T-helper 17 cell (primary cell): ENCODE data around the gene HCN3. TPM values are rescaled to one million over a fixed set of nuclear protein-coding genes. Genes with fewer than 3 reads are reported as not detected.
A peak's percentile ranks its signal among the peaks of the same experiment; 100 is the strongest.
"Not testable (repeated sequence)": the region's sequence is repeated elsewhere in the genome, so short reads cannot be mapped to it uniquely, and the experiment has no call there.

Experiments
- ATAC-seq: fragments of 150-1000 bp; cut with Tn5 transposase; 2 replicates; pipeline ENCODE4 v1.10.0; 2021; ENCODE audit warnings: mild to moderate bottlenecking, moderate library complexity
- DNase-seq, 3 donors: peaks; one replicate each; pipeline versions ENCODE4 v3.0.0 to v3.0.0-alpha.2; 2020 to 2021
- H3K9me3 ChIP-seq: one replicate; pipeline ENCODE4 v1.7.0; 2013; ENCODE audit warnings: low read length, mild to moderate bottlenecking; ENCODE audit not compliant: control insufficient read depth, poor library complexity, severe bottlenecking
- H3K27ac Mint-ChIP-seq: one replicate; pipeline ENCODE4 v1.8.0; 2022; ENCODE audit warnings: mild to moderate bottlenecking, moderate library complexity, mixed read lengths
- H3K27me3 Mint-ChIP-seq: one replicate; pipeline ENCODE4 v1.8.0; 2022; ENCODE audit warnings: mixed read lengths
- H3K36me3 Mint-ChIP-seq: one replicate; pipeline ENCODE4 v1.8.0; 2022; ENCODE audit warnings: low read depth, mixed read lengths
- H3K4me1 Mint-ChIP-seq: one replicate; pipeline ENCODE4 v1.8.0; 2022; ENCODE audit warnings: mild to moderate bottlenecking, mixed read lengths
- H3K4me3 Mint-ChIP-seq: one replicate; pipeline ENCODE4 v1.8.0; 2022; ENCODE audit warnings: mild to moderate bottlenecking, moderate library complexity, mixed read lengths
- total RNA-seq, 4 donors: library from RNA in 2 of 4; stranded (reverse) in 2 of 4; gene quantifications; one replicate each; pipeline ENCODE4 v1.2.3 and lab custom pipeline; 2022 to 2026

The HCN3 gene
- total RNA-seq, 2 donors from 2014 or later = 1.3 to 1.5 TPM

DNA sequence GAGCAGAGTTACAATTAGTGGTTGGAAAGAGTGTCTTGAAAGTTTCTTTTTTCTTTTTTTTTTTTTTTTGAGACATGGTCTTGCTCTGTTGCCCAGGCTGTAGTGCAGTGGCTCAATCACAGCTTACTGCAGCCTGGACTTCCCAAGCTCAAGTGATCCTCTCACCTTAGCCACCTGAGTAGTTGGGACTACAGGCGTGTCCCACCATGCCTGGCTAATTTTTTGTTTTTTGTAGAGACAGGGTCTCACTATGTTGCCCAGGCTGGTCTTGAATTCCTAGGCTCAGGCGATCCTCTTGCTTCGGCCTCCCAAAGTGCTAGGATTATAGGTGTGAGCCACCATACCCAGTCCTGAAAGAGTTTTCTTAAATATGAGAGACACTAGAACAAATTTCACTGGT lies 30.5 kb upstream of the HCN3 start:
- ATAC-seq = not testable (repeated sequence)

DNA sequence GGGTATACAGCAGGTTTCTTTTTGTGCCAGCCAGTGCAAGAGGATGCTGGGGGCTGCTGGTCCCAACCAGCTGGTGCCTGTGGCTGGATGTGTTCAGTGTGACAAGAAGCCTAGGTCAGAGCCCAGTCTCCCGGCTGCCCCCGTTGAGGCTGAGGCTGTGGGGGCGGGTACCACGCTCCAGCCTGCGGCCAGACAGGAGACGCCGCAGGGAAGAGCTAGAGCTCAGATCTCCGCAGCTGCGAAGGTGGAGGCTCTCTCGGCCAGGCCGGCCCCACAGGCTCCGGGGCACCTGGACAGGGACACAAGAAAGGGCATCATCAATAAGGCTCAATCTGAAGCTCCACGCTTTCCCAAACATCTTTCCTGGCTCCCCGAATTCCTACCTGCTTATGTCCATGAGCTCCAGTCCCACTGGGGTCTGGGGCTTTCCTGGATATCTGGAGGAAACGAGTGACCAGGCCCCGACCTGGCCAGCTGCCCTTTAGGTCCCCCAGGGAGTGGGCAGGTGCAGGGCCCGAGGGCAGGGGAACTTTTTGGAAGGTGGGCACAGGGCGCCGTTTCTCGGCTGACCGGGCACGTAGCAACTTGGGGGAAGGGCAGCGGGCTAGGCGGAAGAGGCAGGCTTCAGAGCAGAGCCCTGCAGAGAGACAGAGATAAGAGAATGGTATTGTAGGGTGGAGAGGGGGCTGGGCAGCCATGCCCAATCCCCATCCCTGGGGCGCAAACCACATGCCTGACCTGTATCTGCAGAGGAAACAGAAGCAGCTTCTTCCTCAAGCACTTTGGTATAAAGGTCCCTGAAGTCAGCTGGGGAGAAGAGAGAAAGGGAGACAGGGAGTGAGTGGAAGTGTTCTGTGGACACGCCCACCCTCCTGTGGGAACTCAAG lies 29.4 kb upstream of the HCN3 start:
- DNase-seq = no peak
- Mint-ChIP-seq H3K27ac (no peak overlapping the region), H3K27me3 (no peaks in the 10 kb centered on the region), H3K4me3 (no peak overlapping the region), H3K36me3 (peaks cover 2% of the 10 kb centered on the region), H3K4me1 (peaks cover 21% of the 10 kb centered on the region)
- ATAC-seq = no peak
- no peaks in the 10 kb centered on the region for H3K9me3 ChIP-seq

More for the DNA sequence above, 30.5 kb upstream of the HCN3 start:
- H3K27ac Mint-ChIP-seq = peak overlapping the region; percentile 87
- H3K9me3 ChIP-seq, H3K4me3 Mint-ChIP-seq, H3K27me3 Mint-ChIP-seq, H3K36me3 Mint-ChIP-seq, DNase-seq: not testable (repeated sequence)
- peaks cover 19% of the 10 kb centered on the region for H3K4me1 Mint-ChIP-seq

DNA sequence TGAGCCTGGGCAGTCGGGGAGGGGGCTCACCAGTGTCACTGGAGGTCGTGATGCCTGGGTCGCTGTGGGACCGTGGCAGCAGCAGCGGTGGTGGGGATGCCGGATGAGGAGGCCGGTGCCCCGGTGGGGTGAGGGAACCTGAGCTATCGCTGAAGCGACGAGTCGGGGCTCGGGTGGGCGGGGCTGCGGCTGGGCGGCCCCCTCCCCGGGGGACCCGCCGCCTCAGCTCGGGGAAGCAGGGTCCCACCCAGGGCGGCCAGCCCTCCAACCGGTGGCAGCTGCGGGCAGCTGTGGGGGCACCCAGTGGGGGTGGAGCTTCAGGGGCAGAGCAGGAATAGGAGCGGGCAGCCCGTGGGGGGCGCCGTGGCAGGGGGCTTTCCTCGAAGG lies 27.0 kb upstream of the HCN3 start:
- H3K27me3 Mint-ChIP-seq = no peaks in the 10 kb centered on the region
- peak; percentile 16 for ATAC-seq
- H3K27ac Mint-ChIP-seq = no peak overlapping the region
- peak overlapping the region; percentile 71 for H3K4me3 Mint-ChIP-seq
- H3K4me1 Mint-ChIP-seq = peaks cover 26% of the 10 kb centered on the region
- DNase-seq = no peak
- H3K9me3 ChIP-seq = no peaks in the 10 kb centered on the region
- no peaks in the 10 kb centered on the region for H3K36me3 Mint-ChIP-seq

DNA sequence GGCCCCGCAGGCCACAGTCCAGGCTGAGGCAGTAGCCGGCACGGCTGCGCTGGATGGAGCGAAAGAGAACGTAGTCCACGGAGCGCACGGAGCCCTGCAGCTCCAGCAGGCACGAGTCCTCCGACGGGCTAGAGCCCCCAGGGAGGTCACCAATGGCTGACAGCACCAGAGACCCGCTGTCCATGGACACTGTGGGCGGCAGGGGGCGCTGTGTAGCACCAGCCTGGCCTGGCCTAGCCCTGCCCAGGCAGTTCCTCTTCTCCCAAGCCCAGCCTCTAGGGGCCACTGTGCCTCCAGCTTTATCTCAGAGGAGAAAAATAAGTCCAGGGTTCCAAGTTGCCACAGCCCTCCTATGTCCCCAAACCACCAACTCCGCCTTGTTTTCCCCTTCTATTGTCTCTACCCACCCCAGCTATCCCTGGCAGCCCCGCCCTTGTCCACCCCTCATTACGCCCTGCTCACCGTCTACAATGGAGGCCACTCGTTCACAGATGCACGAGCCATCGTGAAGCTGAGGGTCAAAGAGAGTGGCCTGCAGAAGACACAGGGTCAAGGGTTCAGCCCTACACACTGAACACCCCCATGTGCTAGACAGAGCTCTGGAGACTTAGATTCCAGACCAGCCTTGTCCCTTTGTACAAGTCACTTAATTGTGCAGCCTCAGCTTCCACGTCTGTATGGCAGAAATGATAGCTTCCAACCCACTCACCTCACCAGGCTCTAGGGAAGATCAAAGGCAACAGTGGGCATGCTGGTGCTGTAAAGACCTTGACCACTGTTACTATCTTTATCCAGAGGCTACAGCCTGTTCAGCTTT lies 26.4 kb upstream of the HCN3 start:
- H3K4me3 Mint-ChIP-seq = peak overlapping the region; percentile 71
- peak; percentile 98 for ATAC-seq
- H3K4me1 Mint-ChIP-seq = peaks cover 30% of the 10 kb centered on the region
- no peaks in the 10 kb centered on the region for H3K27me3 Mint-ChIP-seq
- peak; percentile 91 to 99 (median 98) for DNase-seq
- no peaks in the 10 kb centered on the region for H3K36me3 Mint-ChIP-seq
- no peaks in the 10 kb centered on the region for H3K9me3 ChIP-seq
- H3K27ac Mint-ChIP-seq = no peak overlapping the region

DNA sequence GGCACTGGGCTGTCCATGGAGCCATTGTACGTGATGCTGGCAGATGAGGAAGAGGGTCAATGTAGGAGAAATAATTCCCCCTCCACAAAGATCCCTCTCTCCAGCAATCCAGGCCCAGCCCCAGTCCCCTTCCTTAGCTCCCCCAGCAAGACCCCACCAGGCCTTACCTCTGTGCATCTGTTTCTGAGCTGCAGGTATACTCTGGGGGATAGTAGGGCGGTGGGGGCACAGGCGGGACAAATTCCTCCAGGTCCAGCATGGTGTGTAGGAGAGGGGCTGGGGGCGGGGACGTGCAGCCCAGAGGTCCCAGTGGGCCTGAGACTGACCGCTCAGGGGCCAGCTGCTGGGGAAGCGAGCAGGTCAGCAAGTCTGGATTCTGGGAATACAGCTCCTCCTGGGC lies 25.7 kb upstream of the HCN3 start:
- Mint-ChIP-seq H3K27me3 (no peaks in the 10 kb centered on the region), H3K36me3 (no peaks in the 10 kb centered on the region), H3K27ac (no peak overlapping the region), H3K4me1 (peaks cover 28% of the 10 kb centered on the region), H3K4me3 (no peak overlapping the region)
- ATAC-seq (no peak), DNase-seq (no peak)
- no peaks in the 10 kb centered on the region for H3K9me3 ChIP-seq

DNA sequence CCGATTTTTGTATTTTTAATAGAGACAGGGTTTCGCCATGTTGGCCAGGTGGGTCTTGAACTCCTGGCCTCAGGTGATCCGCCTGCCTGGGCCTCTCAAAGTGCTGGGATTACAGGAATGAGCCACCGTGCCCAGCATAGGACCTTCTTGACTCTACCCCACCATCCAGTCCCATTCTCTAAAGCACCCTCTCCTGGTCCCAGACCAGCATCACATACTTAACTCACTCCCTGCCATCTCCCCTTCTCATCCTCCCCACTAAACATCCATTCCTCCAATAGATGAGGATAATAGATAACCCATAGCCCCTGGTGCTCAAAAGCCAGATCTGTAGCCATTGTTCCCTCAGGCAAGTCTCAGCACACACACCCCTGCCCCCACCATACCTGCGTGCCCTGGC lies 24.1 kb upstream of the HCN3 start:
- Mint-ChIP-seq H3K4me3 (peak overlapping the region; percentile 25), H3K4me1 (peaks cover 38% of the 10 kb centered on the region), H3K27ac (peak overlapping the region; percentile 59), H3K27me3 (no peaks in the 10 kb centered on the region), H3K36me3 (peaks cover 8% of the 10 kb centered on the region)
- DNase-seq (no peak), ATAC-seq (no peak)
- H3K9me3 ChIP-seq = no peaks in the 10 kb centered on the region

DNA sequence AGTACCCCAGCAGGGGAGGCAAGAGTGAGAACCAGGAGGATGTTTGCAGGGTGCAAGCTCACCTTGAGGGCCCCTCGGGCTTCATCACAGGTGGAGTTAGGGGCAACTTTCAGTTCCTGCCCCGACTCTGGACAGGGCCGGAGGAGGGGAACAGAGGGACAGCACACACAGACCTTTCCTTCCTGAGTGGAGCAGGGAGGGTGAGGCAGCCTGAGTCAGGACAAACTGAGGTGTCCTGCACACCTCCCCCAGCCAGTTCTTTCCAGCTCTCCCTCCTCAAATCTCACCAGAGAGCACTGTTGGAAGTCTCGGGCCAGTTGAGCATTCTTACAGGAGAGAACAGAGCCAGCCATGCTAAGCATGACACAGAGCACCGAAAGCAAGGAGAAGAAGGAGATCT lies 23.5 kb upstream of the HCN3 start:
- H3K4me3 Mint-ChIP-seq = peak overlapping the region; percentile 86
- H3K36me3 Mint-ChIP-seq = peaks cover 8% of the 10 kb centered on the region
- no peaks in the 10 kb centered on the region for H3K9me3 ChIP-seq
- DNase-seq (no peak), ATAC-seq (no peak)
- peaks cover 38% of the 10 kb centered on the region for H3K4me1 Mint-ChIP-seq
- no peaks in the 10 kb centered on the region for H3K27me3 Mint-ChIP-seq
- peak overlapping the region; percentile 59 for H3K27ac Mint-ChIP-seq

DNA sequence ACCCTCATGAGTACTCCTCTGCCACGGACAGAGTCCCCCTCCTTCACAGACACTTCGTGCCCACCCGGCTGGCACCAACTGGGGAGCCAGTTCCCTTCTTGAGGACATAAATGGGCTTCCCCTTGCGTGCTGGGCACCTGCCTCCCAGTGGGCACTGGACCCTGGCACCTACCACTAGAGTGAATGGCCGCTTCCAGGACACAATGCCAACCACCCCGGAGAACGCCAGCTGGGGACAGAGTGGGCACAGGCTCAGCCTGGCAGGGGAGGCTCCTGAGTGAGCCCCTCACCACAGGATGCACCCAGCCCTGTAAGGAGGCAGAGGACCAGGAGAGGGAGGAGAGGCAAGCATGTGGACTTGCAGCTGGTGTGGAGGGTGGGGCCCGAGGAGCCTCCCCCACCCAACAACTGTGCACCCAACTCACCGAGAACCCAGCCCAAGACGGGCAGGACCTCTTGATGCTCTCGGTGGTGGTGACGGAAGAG lies 23.0 kb upstream of the HCN3 start:
- peaks cover 38% of the 10 kb centered on the region for H3K4me1 Mint-ChIP-seq
- no peaks in the 10 kb centered on the region for H3K9me3 ChIP-seq
- ATAC-seq (no peak), DNase-seq (no peak)
- H3K27ac Mint-ChIP-seq = peak overlapping the region; percentile 59
- peaks cover 8% of the 10 kb centered on the region for H3K36me3 Mint-ChIP-seq
- no peaks in the 10 kb centered on the region for H3K27me3 Mint-ChIP-seq
- peak overlapping the region; percentile 86 for H3K4me3 Mint-ChIP-seq

DNA sequence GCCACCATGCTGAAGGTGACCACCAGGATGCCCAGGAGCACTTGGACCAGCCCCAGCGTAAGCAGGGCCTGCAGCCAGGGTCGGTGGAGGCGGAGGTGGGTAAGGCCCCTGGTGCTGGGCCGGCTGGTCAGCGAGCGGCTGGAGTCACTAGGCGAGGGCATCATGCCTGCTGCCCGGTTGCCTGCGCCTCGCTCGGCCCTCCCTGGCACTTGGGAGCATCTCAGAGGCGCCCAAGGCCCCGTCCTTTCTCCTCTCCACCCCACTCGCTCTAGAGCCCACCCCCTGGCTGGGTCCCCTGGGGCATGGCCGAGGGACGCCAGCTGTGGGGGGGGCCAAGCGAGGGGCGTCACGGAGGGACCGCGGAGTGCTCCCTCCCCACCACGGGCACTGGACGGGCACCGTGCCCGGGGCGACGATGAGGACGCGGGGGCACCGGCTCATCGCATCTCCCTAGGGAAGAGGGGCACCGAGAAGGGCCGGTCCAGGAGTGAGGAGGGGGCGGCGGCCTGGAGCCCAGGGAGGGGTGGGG lies 22.5 kb upstream of the HCN3 start:
- H3K27ac Mint-ChIP-seq = no peak overlapping the region
- H3K27me3 Mint-ChIP-seq = no peaks in the 10 kb centered on the region
- peaks cover 38% of the 10 kb centered on the region for H3K4me1 Mint-ChIP-seq
- H3K9me3 ChIP-seq = no peaks in the 10 kb centered on the region
- DNase-seq = no peak
- no peak for ATAC-seq
- peak overlapping the region; percentile 86 for H3K4me3 Mint-ChIP-seq
- peaks cover 8% of the 10 kb centered on the region for H3K36me3 Mint-ChIP-seq

DNA sequence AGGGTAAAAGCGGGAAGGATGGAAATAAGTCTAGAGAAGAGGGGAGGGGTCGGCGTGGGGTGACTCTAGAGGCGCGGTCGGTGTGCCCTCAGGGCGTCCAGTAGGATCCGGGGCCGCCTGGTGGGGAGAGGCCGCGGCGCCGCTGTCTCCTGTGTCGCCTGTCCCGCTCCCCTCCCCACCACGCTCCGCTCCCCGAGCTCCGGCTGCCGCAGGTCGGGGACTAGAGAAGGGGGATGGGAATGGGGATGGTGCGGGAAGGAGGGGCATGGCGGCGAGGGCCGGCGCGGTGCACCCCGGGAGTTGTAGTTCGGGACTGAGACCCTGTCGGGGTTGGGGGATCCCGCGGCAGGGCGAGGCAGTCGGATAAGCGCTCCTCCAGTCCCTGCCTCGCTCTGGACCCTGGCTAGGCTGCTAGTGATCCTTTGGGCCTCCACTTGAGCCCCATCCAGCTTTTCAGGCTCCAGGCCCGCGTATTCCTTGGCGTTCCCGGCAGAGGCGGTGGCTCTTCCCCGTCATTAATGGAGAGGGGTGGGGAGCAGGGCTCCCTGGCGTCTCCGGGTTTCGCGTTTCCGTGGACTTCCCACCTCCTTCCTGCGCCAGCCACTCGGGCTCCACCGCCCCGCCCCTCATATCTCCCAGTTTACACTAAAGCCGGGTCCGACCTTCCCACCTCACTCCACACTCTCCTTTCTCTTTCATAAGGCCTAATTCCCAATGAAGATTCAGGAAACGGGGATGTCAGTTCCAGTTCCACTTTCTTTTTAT lies 21.8 kb upstream of the HCN3 start, which contains the start of gene ENTREP3:
Gene ENTREP3 (minus strand): TSS at position 241 of the 765 bp plus-strand sequence. CDS start 606 bp downstream, outside the sequence.
- ATAC-seq = peak; percentile 71
- H3K27ac Mint-ChIP-seq = peak within 1 kb of the TSS; percentile 92
- H3K27me3 Mint-ChIP-seq = no peaks in the 10 kb centered on the region
- DNase-seq = peak; percentile 53 to 71 (median 67)
- peaks cover 8% of the 10 kb centered on the region for H3K36me3 Mint-ChIP-seq
- no peaks in the 10 kb centered on the region for H3K9me3 ChIP-seq
- H3K4me1 Mint-ChIP-seq = peaks cover 39% of the 10 kb centered on the region
- peak within 1 kb of the TSS; percentile 86 for H3K4me3 Mint-ChIP-seq

DNA sequence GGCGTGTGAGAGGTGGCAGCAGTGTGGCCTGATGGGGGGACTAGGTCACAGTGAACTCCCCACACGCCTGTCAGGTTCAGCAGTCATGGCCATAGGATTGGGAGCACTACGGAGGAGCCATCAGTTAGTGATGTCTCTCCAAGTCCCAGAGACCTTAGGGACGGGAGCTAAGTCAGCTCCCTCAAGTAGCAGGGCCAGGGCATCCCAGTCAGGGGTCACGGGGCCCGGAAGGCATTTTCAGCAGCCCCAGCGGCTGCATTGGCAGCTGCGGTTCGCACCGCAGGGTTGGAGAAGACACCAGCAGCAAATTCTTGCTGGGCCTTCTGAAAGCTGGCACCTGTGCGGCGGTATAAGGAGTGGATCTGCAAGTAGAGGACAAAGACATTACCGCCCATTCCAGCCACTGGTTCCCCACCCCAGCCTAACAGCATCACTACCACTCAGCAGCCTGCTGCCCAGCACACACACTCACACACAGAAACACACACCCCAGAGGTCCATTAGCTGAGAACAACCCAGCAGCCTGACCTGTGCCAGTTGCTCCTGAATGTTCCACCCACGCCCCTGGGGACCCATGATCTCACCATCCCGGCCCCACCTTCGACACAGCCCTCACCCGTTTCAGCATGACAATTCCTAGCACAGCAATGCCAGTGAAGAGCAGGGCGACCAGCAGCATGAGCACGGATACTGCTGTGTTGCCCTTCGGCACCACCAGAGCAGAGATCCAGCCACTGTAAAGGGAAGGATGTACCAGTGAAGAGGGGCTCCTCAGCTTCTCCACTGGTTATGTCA lies 21.0 kb upstream of the HCN3 start:
- DNase-seq = no peak
- H3K27ac Mint-ChIP-seq = peak overlapping the region; percentile 92
- no peak for ATAC-seq
- peaks cover 42% of the 10 kb centered on the region for H3K4me1 Mint-ChIP-seq
- H3K36me3 Mint-ChIP-seq = peaks cover 8% of the 10 kb centered on the region
- H3K4me3 Mint-ChIP-seq = peak overlapping the region; percentile 86
- H3K9me3 ChIP-seq = no peaks in the 10 kb centered on the region
- no peaks in the 10 kb centered on the region for H3K27me3 Mint-ChIP-seq

DNA sequence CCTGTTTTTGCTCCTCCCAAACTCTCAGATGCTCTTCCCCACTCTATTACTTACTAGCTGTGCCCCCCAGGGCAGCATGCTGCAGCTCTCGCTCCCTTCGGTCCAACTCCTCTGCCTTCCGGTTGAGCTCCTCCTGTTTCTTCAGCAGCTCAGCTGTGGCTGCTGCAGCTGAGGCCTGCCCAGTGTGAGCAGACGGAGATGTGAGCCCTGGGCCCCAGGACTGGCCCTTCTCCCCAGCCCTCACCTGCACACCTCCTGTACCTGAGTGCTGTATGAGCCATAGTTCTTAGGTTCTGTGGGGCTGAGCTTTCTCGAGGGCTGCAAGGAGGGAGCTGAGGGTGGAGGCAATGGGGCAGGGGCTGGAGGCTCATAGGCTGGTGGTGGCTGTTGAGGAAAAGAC lies 17.0 kb upstream of the HCN3 start:
- no peaks in the 10 kb centered on the region for H3K9me3 ChIP-seq
- peaks cover 11% of the 10 kb centered on the region for H3K36me3 Mint-ChIP-seq
- DNase-seq (no peak), ATAC-seq (no peak)
- H3K4me3 Mint-ChIP-seq = peak overlapping the region; percentile 53
- H3K27me3 Mint-ChIP-seq = no peaks in the 10 kb centered on the region
- peaks cover 42% of the 10 kb centered on the region for H3K4me1 Mint-ChIP-seq
- H3K27ac Mint-ChIP-seq = peak overlapping the region; percentile 99
